ENCODE results near the gene GPSM3. TPM values are rescaled to one million over a fixed set of nuclear protein-coding genes. Genes with fewer than 3 reads are reported as not detected.

The GPSM3 gene
- total and polyA plus RNA-seq, 2 donors (not counting 1 experiment from before 2014, with no cell fraction given), result 194 to 299 TPM

- peak; percentile 83 for ATAC-seq (ENCODE audit: low read depth)
Measured at GRCh38 chr6:32195652-32195901, 3.1 kb upstream of the GPSM3 start.

More at GRCh38 chr6:32195652-32195901, 3.1 kb upstream of the GPSM3 start:
- ChIA-PET CTCF (interaction anchor here (0.5 to 1.8 kb wide), 15 partner anchors 11 to 600 kb away, joined by 3 to 9 read pairs (median 3); partner anchors contain the start of genes AGPAT1, ATF6B and FKBPL), POLR2A (interaction anchor here (0.6 to 1.8 kb wide), 13 partner anchors 15 to 1547 kb away, joined by 3 to 25 read pairs (median 4); partner anchors contain the start of genes AGPAT1, ATF6B, FKBPL and HLA-DRA)
- H3K4me1 ChIP-seq (ENCODE audit: control insufficient read depth in 2 of 2, insufficient read depth in 2 of 2, low read length in 2 of 2), result peaks cover 40 to 56% of the 10 kb centered on the region in 2 donors
- peak overlapping the region; percentile 99 for H3K27ac Mint-ChIP-seq
- H3K27me3 Mint-ChIP-seq, result no peaks in the 10 kb centered on the region
- peak overlapping the region in 4 of 5 experiments; percentile 89 to 99 (median 94) for H3K4me3 ChIP-seq (ENCODE audit: control extremely low read depth in 1 of 5, extremely low read depth in 1 of 5, insufficient read depth in 1 of 5, low read depth in 2 of 5, low read length in 4 of 5)
- WGBS (ENCODE audit: insufficient coverage), result under 1% methylated on average over 25 of the region's 25 CpGs
- H3K9ac ChIP-seq (ENCODE audit: low read length), result peak overlapping the region; percentile 99
- H3K9me3 ChIP-seq (ENCODE audit: control extremely low read depth in 1 of 3, control insufficient read depth in 2 of 3, insufficient read depth in 1 of 3, low read length in 2 of 3), result no peaks in the 10 kb centered on the region
- peak overlapping the region; percentile 34 for H2AFZ ChIP-seq (ENCODE audit: insufficient read depth, low read depth, low read length, poor library complexity, severe bottlenecking)
- no peaks in the 10 kb centered on the region for H4K20me1 ChIP-seq (ENCODE audit: control insufficient read depth, insufficient read depth, low read length, poor library complexity, severe bottlenecking)
- no peaks in the 10 kb centered on the region for H3K9me3 Mint-ChIP-seq (ENCODE audit: insufficient read depth)
- TF ChIP-seq EZH2 (IDR thresholded peaks at IDR 0.05; ENCODE audit: borderline replicate concordance, insufficient read depth, low read depth, low read length, poor library complexity, severe bottlenecking), result no peak
- peak; percentile 55 for TF ChIP-seq CTCF (IDR thresholded peaks at IDR 0.05)
- DNase-seq, result no peak
- H3K4me1 Mint-ChIP-seq, result peaks cover 58% of the 10 kb centered on the region
- peak overlapping the region; percentile 99 to 100 for H3K27ac ChIP-seq (ENCODE audit: low read length in 2 of 2)
- H3K27me3 ChIP-seq (replicated peaks in 1 of 4; ENCODE audit: control extremely low read depth in 1 of 4, control insufficient read depth in 3 of 4, insufficient read depth in 4 of 4, low read length in 3 of 4), result no peaks in the 10 kb centered on the region
- peak overlapping the region; percentile 95 for H3K4me3 Mint-ChIP-seq
- H3K4me2 ChIP-seq (replicated peaks; ENCODE audit: low read depth, low read length, poor library complexity, severe bottlenecking), result peak overlapping the region; percentile 91
- peaks cover 0 to 13% of the 10 kb centered on the region in 2 experiments for H3K36me3 ChIP-seq (replicated peaks in 1 of 2; ENCODE audit: control extremely low read depth in 1 of 2, control insufficient read depth in 1 of 2, extremely low read depth in 1 of 2, insufficient read depth in 2 of 2, low read length in 1 of 2)
- intact Hi-C loops (cut with micrococcal nuclease), result loop anchor here (1.0 to 10.0 kb wide), 12 partner anchors 17 to 1013 kb away; partner anchors contain the start of genes BAG6, CLIC1, CSNK2B and EHMT2
- peaks cover 26% of the 10 kb centered on the region for H3K79me2 ChIP-seq (ENCODE audit: control insufficient read depth, insufficient read depth, low read length)

All from B cell (primary cell).